ENCODE measurements around the gene PEX3.

The PEX3 gene

GRCh38 chr6:143540192-143540591 is 89.6 kb downstream of the PEX3 start:
- DNase-seq: no peak

All from T-helper 9 cell (primary cell).